ENCODE data around the gene FOXM1.
"Not testable (repeated sequence)": the region's sequence is repeated elsewhere in the genome, so short reads cannot be mapped to it uniquely, and the experiment has no call there.

FOXM1 gene

GRCh38 chr12:2884810-2885209 lies 7.8 kb upstream of the FOXM1 start:
- DNase-seq (ENCODE audit: low spot score) = no peak

- DNase-seq (ENCODE audit: low spot score) = no peak
These were observed 2.9 kb upstream of the FOXM1 start for GRCh38 chr12:2879853-2880252.

GRCh38 chr12:2877953-2878732 lies 1.2 kb upstream of the FOXM1 start:
- no peak for DNase-seq (ENCODE audit: low spot score)

GRCh38 chr12:2876431-2877046 lies 435 bp downstream of the FOXM1 start:
- DNase-seq (ENCODE audit: low spot score) = no peak

- DNase-seq (ENCODE audit: low spot score) = not testable (repeated sequence)
These were observed 7.9 kb downstream of the FOXM1 start for GRCh38 chr12:2868986-2869632.

GRCh38 chr12:2864198-2864597 lies 12.8 kb downstream of the FOXM1 start:
- DNase-seq (ENCODE audit: low spot score) = no peak

GRCh38 chr12:2863402-2863801 lies 13.6 kb downstream of the FOXM1 start:
- not testable (repeated sequence) for DNase-seq (ENCODE audit: low spot score)

GRCh38 chr12:2862876-2863275 lies 14.1 kb downstream of the FOXM1 start:
- no peak for DNase-seq (ENCODE audit: low spot score)

- no peak for DNase-seq (ENCODE audit: low spot score)
These were observed 16.8 kb downstream of the FOXM1 start for GRCh38 chr12:2860170-2860569.

- DNase-seq (ENCODE audit: low spot score) = no peak
These were observed 18.0 kb downstream of the FOXM1 start for GRCh38 chr12:2858944-2859421.

GRCh38 chr12:2858334-2858733 lies 18.6 kb downstream of the FOXM1 start:
- DNase-seq (ENCODE audit: low spot score) = no peak

- DNase-seq (ENCODE audit: low spot score) = no peak
These were observed 19.4 kb downstream of the FOXM1 start for GRCh38 chr12:2857576-2857975.

GRCh38 chr12:2857021-2857431 lies 19.9 kb downstream of the FOXM1 start, which contains the start of gene TEX52:
TEX52 (minus strand) TSS chr12:2857039; CDS start chr12:2857026, 13 bp downstream.
- DNase-seq (ENCODE audit: low spot score) = no peak

GRCh38 chr12:2856051-2856450 lies 20.9 kb downstream of the FOXM1 start:
- no peak for DNase-seq (ENCODE audit: low spot score)

- no peak for DNase-seq (ENCODE audit: low spot score)
These were observed 21.4 kb downstream of the FOXM1 start for GRCh38 chr12:2855546-2855945.

GRCh38 chr12:2854669-2855453 lies 22.1 kb downstream of the FOXM1 start:
- no peak for DNase-seq (ENCODE audit: low spot score)

GRCh38 chr12:2853626-2854025 lies 23.3 kb downstream of the FOXM1 start:
- peak; percentile 32 for DNase-seq (ENCODE audit: low spot score)

- DNase-seq (ENCODE audit: low spot score) = no peak
These were observed 25.0 kb downstream of the FOXM1 start for GRCh38 chr12:2851931-2852330.

GRCh38 chr12:2845280-2845679 lies 31.7 kb downstream of the FOXM1 start:
- no peak for DNase-seq (ENCODE audit: low spot score)

GRCh38 chr12:2844786-2845185 lies 32.2 kb downstream of the FOXM1 start:
- no peak for DNase-seq (ENCODE audit: low spot score)

- DNase-seq (ENCODE audit: low spot score) = no peak
These were observed 34.0 kb downstream of the FOXM1 start for GRCh38 chr12:2842948-2843347.

- no peak for DNase-seq (ENCODE audit: low spot score)
These were observed 35.8 kb downstream of the FOXM1 start for GRCh38 chr12:2841056-2841650.
